ENCODE data around the gene TMEM245. TPM values are rescaled to one million over a fixed set of nuclear protein-coding genes. Genes with fewer than 3 reads are reported as not detected.

Gene TMEM245
- total and polyA plus RNA-seq, 2 of the 13 experiments (the other 11 are each of a cell fraction or from before 2014, with no cell fraction given) = 53.5 to 55.4 TPM

- peak; percentile 79 for TF ChIP-seq AGO2 (optimal IDR thresholded peaks at IDR 0.05; ENCODE audit: low read depth, low read length)
- no peak for TF ChIP-seq REXO4 (CRISPR knock-in tag; IDR thresholded peaks at IDR 0.05; ENCODE audit: borderline replicate concordance)
- no peak for TF ChIP-seq ZNF496 (CRISPR knock-in tag; IDR thresholded peaks at IDR 0.05; ENCODE audit: insufficient replicate concordance)
- no peak for TF ChIP-seq NFKB2 (CRISPR knock-in tag; IDR thresholded peaks at IDR 0.05; ENCODE audit: borderline replicate concordance)
- TF ChIP-seq PHF8 (CRISPR knock-in tag; IDR thresholded peaks at IDR 0.05) = peak; percentile 65
- no peak for TF ChIP-seq FOXP1 (IDR thresholded peaks at IDR 0.05)
- TF ChIP-seq FOXP1 (CRISPR knock-in tag; IDR thresholded peaks at IDR 0.05) = no peak
- no peak for TF ChIP-seq NRL (CRISPR knock-in tag; IDR thresholded peaks at IDR 0.05; ENCODE audit: borderline replicate concordance)
- no peak for TF ChIP-seq ZNF709 (CRISPR knock-in tag; IDR thresholded peaks at IDR 0.05)
- TF ChIP-seq NR1H2 (CRISPR knock-in tag; IDR thresholded peaks at IDR 0.05; ENCODE audit: borderline replicate concordance, low read depth) = no peak
- peak; percentile 58; the same call in 1 of the 2 replicates for TF ChIP-seq CREB1 (IDR thresholded peaks at IDR 0.05)
- peak; percentile 82 for TF ChIP-seq CREB1 (CRISPR knock-in tag; IDR thresholded peaks at IDR 0.05)
- no peak for TF ChIP-seq HMG20A (CRISPR knock-in tag; IDR thresholded peaks at IDR 0.05; ENCODE audit: borderline replicate concordance)
- TF ChIP-seq JUN (CRISPR knock-in tag; IDR thresholded peaks at IDR 0.05) = no peak
- no peak for TF ChIP-seq ZNF737 (CRISPR knock-in tag; IDR thresholded peaks at IDR 0.05; ENCODE audit: borderline replicate concordance)
- TF ChIP-seq PLRG1 (conservative IDR thresholded peaks at IDR 0.05) = no peak
- no peak for TF ChIP-seq REST (IDR thresholded peaks at IDR 0.05; ENCODE audit: borderline replicate concordance in 1 of 2, low read depth in 1 of 2, low read length in 2 of 2)
- TF ChIP-seq ZSCAN25 (CRISPR knock-in tag; IDR thresholded peaks at IDR 0.05) = no peak
- TF ChIP-seq TBX3 (IDR thresholded peaks at IDR 0.05; ENCODE audit: borderline replicate concordance) = no peak
- TF ChIP-seq TSC22D2 (CRISPR knock-in tag; IDR thresholded peaks at IDR 0.05; ENCODE audit: borderline replicate concordance) = no peak
- 0 out of 2 replicates have a peak, but pooled peaks have one; percentile 11 for TF ChIP-seq ZFP90 (CRISPR knock-in tag; IDR thresholded peaks at IDR 0.05; ENCODE audit: borderline replicate concordance)
- TF ChIP-seq ZNF629 (CRISPR knock-in tag; conservative IDR thresholded peaks at IDR 0.05) = no peak
- TF ChIP-seq ZNF878 (CRISPR knock-in tag; IDR thresholded peaks at IDR 0.05) = no peak
- no peak for TF ChIP-seq HDAC6 (IDR thresholded peaks at IDR 0.05; ENCODE audit: low read depth, low read length)
- no peak for TF ChIP-seq NFKBIZ (CRISPR knock-in tag; IDR thresholded peaks at IDR 0.05)
- no peak for TF ChIP-seq ZNF543 (CRISPR knock-in tag; IDR thresholded peaks at IDR 0.05)
- no peak for TF ChIP-seq RARG (CRISPR knock-in tag; IDR thresholded peaks at IDR 0.05; ENCODE audit: low read depth)
- no peak for TF ChIP-seq KLF15 (CRISPR knock-in tag; IDR thresholded peaks at IDR 0.05; ENCODE audit: borderline replicate concordance)
- no peak for TF ChIP-seq NFIB (CRISPR knock-in tag; IDR thresholded peaks at IDR 0.05; ENCODE audit: borderline replicate concordance)
- TF ChIP-seq ZNF260 (CRISPR knock-in tag; IDR thresholded peaks at IDR 0.05; ENCODE audit: borderline replicate concordance, low read depth) = no peak
- TF ChIP-seq SMARCE1 (IDR thresholded peaks at IDR 0.05; ENCODE audit: borderline replicate concordance) = no peak
Observed at GRCh38 chr9:109119439-109120203, at the start of gene TMEM245 (continued).

All from HepG2 (cell line).